Retinal pigment epithelial cell (primary cell): ENCODE data around the gene RABL3.

Experiments used
- DNase-seq: peaks from one replicate; pipeline ENCODE4 v3.0.0-alpha.2; 2010; ENCODE audit warnings: low read depth
- H3K4me3 ChIP-seq: 2 replicates; pipeline ENCODE4 v1.5.1; 2011; ENCODE audit warnings: mild to moderate bottlenecking, low read length, control low read depth, moderate library complexity
- TF ChIP-seq, protein P1 (sequence below): conservative IDR thresholded peaks from 2 replicates; pipeline ENCODE4 v1.5.1; 2011; ENCODE audit warnings: low read depth, low read length, control low read depth, inconsistent platforms

Gene RABL3

DNA sequence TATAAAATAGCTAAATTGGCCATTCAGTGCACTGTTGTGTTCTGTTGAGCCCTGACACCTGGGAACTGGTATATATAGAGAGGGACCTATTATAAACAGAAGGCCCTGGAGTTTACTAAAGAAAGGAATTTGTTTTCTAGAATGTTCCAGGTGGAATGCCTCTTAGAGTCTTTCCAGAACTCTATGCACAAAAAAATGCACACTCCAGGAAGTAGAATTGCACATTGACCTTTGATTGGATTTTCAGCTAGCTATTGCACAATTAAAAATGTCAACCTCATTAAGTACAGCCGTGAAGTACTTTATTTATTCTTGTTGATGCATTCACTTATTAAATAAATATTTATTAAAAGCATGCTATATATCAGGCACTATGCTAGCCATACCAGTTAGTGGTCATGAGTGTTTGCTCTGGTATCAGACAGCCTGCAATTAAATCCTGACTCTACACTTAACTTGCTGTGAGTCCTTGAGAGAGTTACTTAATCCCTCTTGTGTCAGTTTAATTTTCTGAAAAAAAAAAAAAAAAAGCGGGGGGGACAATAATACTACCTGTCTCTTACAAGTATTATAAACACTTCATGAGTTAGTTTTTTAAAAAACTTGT, 105.4 kb downstream of the RABL3 start:
- no peak for DNase-seq
- TF ChIP-seq, protein P1, sequence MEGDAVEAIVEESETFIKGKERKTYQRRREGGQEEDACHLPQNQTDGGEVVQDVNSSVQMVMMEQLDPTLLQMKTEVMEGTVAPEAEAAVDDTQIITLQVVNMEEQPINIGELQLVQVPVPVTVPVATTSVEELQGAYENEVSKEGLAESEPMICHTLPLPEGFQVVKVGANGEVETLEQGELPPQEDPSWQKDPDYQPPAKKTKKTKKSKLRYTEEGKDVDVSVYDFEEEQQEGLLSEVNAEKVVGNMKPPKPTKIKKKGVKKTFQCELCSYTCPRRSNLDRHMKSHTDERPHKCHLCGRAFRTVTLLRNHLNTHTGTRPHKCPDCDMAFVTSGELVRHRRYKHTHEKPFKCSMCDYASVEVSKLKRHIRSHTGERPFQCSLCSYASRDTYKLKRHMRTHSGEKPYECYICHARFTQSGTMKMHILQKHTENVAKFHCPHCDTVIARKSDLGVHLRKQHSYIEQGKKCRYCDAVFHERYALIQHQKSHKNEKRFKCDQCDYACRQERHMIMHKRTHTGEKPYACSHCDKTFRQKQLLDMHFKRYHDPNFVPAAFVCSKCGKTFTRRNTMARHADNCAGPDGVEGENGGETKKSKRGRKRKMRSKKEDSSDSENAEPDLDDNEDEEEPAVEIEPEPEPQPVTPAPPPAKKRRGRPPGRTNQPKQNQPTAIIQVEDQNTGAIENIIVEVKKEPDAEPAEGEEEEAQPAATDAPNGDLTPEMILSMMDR = no peak
- no peak overlapping the region for H3K4me3 ChIP-seq
